Neural progenitor cell (in vitro differentiated cells): Measurements from ENCODE around the gene ZC3H10.
"Not testable (repeated sequence)": the region's sequence is repeated elsewhere in the genome, so short reads cannot be mapped to it uniquely, and the experiment has no call there.

Experiments used
- EZH2 ChIP-seq: fragments of 200-600 bp; sonication (generic); IDR thresholded peaks from 2 replicates; pipeline ENCODE4 v1.6.1; 2017; ENCODE audit warnings: antibody characterized with exemption, mild to moderate bottlenecking, moderate library complexity
- EZH2phosphoT487 ChIP-seq: fragments of 200-600 bp; sonication (generic); IDR thresholded peaks from 2 replicates; pipeline ENCODE4 v1.6.1; 2017; ENCODE audit warnings: antibody characterized with exemption
- TF ChIP-seq, protein P1 (sequence below): fragments of 200-600 bp; sonication (generic); IDR thresholded peaks from 2 replicates; pipeline ENCODE4 v1.5.1; 2017; ENCODE audit warnings: antibody characterized with exemption, mild to moderate bottlenecking

DNA sequence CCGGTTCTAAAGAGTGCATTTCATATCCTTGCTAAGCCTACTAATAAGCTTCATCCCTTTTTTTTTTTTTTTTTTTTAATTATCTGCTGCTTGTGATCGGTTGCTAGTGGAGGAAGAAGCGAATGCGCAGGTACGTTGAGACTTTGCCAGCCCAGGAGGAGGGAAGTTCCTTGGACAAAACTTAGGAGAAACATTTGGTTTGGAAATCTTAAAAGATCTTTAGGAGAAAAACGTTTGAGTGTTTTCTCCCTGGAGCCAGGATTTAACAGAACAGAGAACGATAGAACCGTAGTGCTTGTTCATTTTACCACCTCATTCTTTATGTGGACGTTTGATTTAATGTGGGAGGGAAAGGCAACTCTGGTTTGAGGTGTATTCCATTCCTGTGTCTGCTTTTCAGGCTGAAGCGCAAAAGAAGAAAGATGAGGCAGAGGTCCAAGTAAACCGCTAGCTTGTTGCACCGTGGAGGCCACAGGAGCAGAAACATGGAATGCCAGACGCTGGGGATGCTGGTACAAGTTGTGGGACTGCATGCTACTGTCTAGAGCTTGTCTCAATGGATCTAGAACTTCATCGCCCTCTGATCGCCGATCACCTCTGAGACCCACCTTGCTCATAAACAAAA is 872 bp upstream of the ZC3H10 start:
- TF ChIP-seq EZH2, EZH2phosphoT487: not testable (repeated sequence)
- TF ChIP-seq, protein P1, sequence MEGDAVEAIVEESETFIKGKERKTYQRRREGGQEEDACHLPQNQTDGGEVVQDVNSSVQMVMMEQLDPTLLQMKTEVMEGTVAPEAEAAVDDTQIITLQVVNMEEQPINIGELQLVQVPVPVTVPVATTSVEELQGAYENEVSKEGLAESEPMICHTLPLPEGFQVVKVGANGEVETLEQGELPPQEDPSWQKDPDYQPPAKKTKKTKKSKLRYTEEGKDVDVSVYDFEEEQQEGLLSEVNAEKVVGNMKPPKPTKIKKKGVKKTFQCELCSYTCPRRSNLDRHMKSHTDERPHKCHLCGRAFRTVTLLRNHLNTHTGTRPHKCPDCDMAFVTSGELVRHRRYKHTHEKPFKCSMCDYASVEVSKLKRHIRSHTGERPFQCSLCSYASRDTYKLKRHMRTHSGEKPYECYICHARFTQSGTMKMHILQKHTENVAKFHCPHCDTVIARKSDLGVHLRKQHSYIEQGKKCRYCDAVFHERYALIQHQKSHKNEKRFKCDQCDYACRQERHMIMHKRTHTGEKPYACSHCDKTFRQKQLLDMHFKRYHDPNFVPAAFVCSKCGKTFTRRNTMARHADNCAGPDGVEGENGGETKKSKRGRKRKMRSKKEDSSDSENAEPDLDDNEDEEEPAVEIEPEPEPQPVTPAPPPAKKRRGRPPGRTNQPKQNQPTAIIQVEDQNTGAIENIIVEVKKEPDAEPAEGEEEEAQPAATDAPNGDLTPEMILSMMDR, result not testable (repeated sequence)
